Liver (tissue), 3 donors: Measurements from ENCODE around the gene USP33.
"Not testable (repeated sequence)": the region's sequence is repeated elsewhere in the genome, so short reads cannot be mapped to it uniquely, and the experiment has no call there.

Experiments used
- EGR1 ChIP-seq, 2 donors: IDR thresholded peaks; 2 replicates each; pipeline ENCODE4 v1.6.1; 2016 to 2018; ENCODE audit warnings: antibody characterized with exemption in 2 of 2, low read depth in 2 of 2
- FOXA1 ChIP-seq: IDR thresholded peaks from 2 replicates; pipeline ENCODE4 v1.6.1; 2016; ENCODE audit warnings: antibody characterized with exemption
- GABPA ChIP-seq, 2 donors: IDR thresholded peaks in 1 of 2; conservative IDR thresholded peaks in 1 of 2; 2 replicates each; pipeline ENCODE4 v1.6.1; 2016; ENCODE audit warnings: antibody characterized with exemption in 2 of 2, mild to moderate bottlenecking in 1 of 2, moderate library complexity in 1 of 2
- HNF4A ChIP-seq, 2 donors: conservative IDR thresholded peaks; 2 replicates each; pipeline ENCODE4 v1.6.1; 2016; ENCODE audit warnings: antibody characterized with exemption in 2 of 2, mild to moderate bottlenecking in 2 of 2
- JUND ChIP-seq, 2 donors: IDR thresholded peaks; 2 replicates each; pipeline ENCODE4 v1.6.1; 2016; ENCODE audit warnings: antibody characterized with exemption in 2 of 2
- NR2F2 ChIP-seq: IDR thresholded peaks from 2 replicates; pipeline ENCODE4 v1.6.1; 2016; ENCODE audit warnings: antibody characterized with exemption
- SP1 ChIP-seq: IDR thresholded peaks from 2 replicates; pipeline ENCODE4 v1.6.1; 2018; ENCODE audit warnings: antibody characterized with exemption, mild to moderate bottlenecking
- YY1 ChIP-seq: IDR thresholded peaks from 2 replicates; pipeline ENCODE4 v1.6.1; 2016; ENCODE audit warnings: antibody characterized with exemption, mild to moderate bottlenecking
- TF ChIP-seq, protein P1 (sequence below): fragments of 150-350 bp; IDR thresholded peaks from 2 replicates; pipeline ENCODE4 v1.5.1; 2017; ENCODE audit warnings: improper control_type of control experiment, low read depth, low read length; ENCODE audit not compliant: missing input control
- TF ChIP-seq, protein P2 (sequence below): IDR thresholded peaks from 2 replicates; pipeline ENCODE4 v1.6.1; 2016; ENCODE audit warnings: antibody characterized with exemption
- TF ChIP-seq, protein P3 (sequence below): IDR thresholded peaks from 2 replicates; pipeline ENCODE4 v1.6.1; 2016; ENCODE audit warnings: antibody characterized with exemption, mild to moderate bottlenecking
- TF ChIP-seq, protein P4 (sequence below): IDR thresholded peaks from 2 replicates; pipeline ENCODE4 v1.6.1; 2016; ENCODE audit warnings: antibody characterized with exemption
- TF ChIP-seq, protein P5 (sequence below): IDR thresholded peaks from 2 replicates; pipeline ENCODE4 v1.6.1; 2016; ENCODE audit warnings: antibody characterized with exemption
- donor health status: healthy.
- donor health status: healthy.

DNA sequence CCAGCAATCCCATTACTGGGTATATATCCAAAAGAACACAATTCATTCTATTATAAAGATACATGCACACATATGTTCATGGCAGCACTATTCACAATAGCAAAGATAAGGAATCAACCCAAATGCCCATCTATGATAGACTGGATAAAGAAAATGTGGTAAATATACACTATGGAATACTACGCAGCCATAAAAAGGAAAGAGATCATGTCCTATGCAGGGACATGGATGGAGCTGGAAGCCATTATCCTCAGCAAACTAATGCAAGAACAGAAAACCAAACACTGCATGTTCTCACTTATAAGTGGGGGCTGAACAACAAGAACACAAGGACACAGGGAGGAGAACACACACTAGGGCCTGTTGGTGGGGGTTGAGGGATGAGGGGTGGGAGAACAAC, 60.0 kb downstream of the USP33 start:
- TF ChIP-seq, protein P1, sequence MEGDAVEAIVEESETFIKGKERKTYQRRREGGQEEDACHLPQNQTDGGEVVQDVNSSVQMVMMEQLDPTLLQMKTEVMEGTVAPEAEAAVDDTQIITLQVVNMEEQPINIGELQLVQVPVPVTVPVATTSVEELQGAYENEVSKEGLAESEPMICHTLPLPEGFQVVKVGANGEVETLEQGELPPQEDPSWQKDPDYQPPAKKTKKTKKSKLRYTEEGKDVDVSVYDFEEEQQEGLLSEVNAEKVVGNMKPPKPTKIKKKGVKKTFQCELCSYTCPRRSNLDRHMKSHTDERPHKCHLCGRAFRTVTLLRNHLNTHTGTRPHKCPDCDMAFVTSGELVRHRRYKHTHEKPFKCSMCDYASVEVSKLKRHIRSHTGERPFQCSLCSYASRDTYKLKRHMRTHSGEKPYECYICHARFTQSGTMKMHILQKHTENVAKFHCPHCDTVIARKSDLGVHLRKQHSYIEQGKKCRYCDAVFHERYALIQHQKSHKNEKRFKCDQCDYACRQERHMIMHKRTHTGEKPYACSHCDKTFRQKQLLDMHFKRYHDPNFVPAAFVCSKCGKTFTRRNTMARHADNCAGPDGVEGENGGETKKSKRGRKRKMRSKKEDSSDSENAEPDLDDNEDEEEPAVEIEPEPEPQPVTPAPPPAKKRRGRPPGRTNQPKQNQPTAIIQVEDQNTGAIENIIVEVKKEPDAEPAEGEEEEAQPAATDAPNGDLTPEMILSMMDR = not testable (repeated sequence)
- TF ChIP-seq, protein P2, sequence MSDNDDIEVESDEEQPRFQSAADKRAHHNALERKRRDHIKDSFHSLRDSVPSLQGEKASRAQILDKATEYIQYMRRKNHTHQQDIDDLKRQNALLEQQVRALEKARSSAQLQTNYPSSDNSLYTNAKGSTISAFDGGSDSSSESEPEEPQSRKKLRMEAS = not testable (repeated sequence)
- TF ChIP-seq EGR1 (IDR thresholded peaks at IDR 0.05; ENCODE audit: low read depth in 2 of 2); JUND (IDR thresholded peaks at IDR 0.05); NR2F2; FOXA1; HNF4A (conservative IDR thresholded peaks at IDR 0.05); SP1; YY1; GABPA (IDR thresholded peaks at IDR 0.05 in 1 of 2, conservative IDR thresholded peaks at IDR 0.05 in 1 of 2): not testable (repeated sequence)
- TF ChIP-seq, protein P3, sequence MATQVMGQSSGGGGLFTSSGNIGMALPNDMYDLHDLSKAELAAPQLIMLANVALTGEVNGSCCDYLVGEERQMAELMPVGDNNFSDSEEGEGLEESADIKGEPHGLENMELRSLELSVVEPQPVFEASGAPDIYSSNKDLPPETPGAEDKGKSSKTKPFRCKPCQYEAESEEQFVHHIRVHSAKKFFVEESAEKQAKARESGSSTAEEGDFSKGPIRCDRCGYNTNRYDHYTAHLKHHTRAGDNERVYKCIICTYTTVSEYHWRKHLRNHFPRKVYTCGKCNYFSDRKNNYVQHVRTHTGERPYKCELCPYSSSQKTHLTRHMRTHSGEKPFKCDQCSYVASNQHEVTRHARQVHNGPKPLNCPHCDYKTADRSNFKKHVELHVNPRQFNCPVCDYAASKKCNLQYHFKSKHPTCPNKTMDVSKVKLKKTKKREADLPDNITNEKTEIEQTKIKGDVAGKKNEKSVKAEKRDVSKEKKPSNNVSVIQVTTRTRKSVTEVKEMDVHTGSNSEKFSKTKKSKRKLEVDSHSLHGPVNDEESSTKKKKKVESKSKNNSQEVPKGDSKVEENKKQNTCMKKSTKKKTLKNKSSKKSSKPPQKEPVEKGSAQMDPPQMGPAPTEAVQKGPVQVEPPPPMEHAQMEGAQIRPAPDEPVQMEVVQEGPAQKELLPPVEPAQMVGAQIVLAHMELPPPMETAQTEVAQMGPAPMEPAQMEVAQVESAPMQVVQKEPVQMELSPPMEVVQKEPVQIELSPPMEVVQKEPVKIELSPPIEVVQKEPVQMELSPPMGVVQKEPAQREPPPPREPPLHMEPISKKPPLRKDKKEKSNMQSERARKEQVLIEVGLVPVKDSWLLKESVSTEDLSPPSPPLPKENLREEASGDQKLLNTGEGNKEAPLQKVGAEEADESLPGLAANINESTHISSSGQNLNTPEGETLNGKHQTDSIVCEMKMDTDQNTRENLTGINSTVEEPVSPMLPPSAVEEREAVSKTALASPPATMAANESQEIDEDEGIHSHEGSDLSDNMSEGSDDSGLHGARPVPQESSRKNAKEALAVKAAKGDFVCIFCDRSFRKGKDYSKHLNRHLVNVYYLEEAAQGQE = not testable (repeated sequence)
- TF ChIP-seq, protein P4, sequence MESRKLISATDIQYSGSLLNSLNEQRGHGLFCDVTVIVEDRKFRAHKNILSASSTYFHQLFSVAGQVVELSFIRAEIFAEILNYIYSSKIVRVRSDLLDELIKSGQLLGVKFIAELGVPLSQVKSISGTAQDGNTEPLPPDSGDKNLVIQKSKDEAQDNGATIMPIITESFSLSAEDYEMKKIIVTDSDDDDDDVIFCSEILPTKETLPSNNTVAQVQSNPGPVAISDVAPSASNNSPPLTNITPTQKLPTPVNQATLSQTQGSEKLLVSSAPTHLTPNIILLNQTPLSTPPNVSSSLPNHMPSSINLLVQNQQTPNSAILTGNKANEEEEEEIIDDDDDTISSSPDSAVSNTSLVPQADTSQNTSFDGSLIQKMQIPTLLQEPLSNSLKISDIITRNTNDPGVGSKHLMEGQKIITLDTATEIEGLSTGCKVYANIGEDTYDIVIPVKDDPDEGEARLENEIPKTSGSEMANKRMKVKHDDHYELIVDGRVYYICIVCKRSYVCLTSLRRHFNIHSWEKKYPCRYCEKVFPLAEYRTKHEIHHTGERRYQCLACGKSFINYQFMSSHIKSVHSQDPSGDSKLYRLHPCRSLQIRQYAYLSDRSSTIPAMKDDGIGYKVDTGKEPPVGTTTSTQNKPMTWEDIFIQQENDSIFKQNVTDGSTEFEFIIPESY = not testable (repeated sequence)
- TF ChIP-seq, protein P5, sequence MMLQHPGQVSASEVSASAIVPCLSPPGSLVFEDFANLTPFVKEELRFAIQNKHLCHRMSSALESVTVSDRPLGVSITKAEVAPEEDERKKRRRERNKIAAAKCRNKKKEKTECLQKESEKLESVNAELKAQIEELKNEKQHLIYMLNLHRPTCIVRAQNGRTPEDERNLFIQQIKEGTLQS = not testable (repeated sequence)
